Endodermal cell (in vitro differentiated cells): Measurements from ENCODE around the gene ATXN7L1. TPM values are rescaled to one million over a fixed set of nuclear protein-coding genes. Genes with fewer than 3 reads are reported as not detected.
A peak's percentile ranks its signal among the peaks of the same experiment; 100 is the strongest.

Source experiments
- DNase-seq: peaks from one replicate; pipeline ENCODE4 v3.0.0-alpha.2; 2017
- H3K27ac ChIP-seq: 2 replicates; pipeline ENCODE4 v1.5.1; 2013; ENCODE audit warnings: mild to moderate bottlenecking, low read depth, low read length, moderate library complexity
- H3K27me3 ChIP-seq: 2 replicates; pipeline ENCODE4 v1.6.1; 2013; ENCODE audit warnings: mild to moderate bottlenecking, low read length, moderate library complexity; ENCODE audit not compliant: insufficient read depth, control insufficient read depth, poor library complexity, severe bottlenecking
- H3K36me3 ChIP-seq: 2 replicates; pipeline ENCODE4 v1.7.0; 2013; ENCODE audit warnings: mild to moderate bottlenecking, low read length, moderate library complexity; ENCODE audit not compliant: control insufficient read depth, insufficient read depth
- H3K4me1 ChIP-seq: one replicate; pipeline ENCODE4 v1.7.0; 2013; ENCODE audit warnings: low read length; ENCODE audit not compliant: control insufficient read depth, insufficient read depth
- H3K4me3 ChIP-seq: 2 replicates; pipeline ENCODE4 v1.5.1; 2013; ENCODE audit warnings: mild to moderate bottlenecking, low read length, moderate library complexity
- H3K9ac ChIP-seq: 2 replicates; pipeline ENCODE4 v1.6.1; 2013; ENCODE audit warnings: mild to moderate bottlenecking, low read length, moderate library complexity; ENCODE audit not compliant: poor library complexity, severe bottlenecking; ENCODE audit errors: extremely low read depth
- H3K9me3 ChIP-seq: 2 replicates; pipeline ENCODE4 v1.6.1; 2013; ENCODE audit warnings: mild to moderate bottlenecking, low read length, moderate library complexity; ENCODE audit not compliant: control insufficient read depth
- H3K27ac Mint-ChIP-seq: 2 replicates; pipeline ENCODE4 v1.8.0; 2020; ENCODE audit warnings: mixed read lengths
- H3K27me3 Mint-ChIP-seq: 2 replicates; pipeline ENCODE4 v1.8.0; 2021; ENCODE audit warnings: mild to moderate bottlenecking, mixed read lengths; ENCODE audit not compliant: insufficient read depth
- H3K36me3 Mint-ChIP-seq: 2 replicates; pipeline ENCODE4 v1.8.0; 2020; ENCODE audit warnings: low read depth, mixed read lengths
- H3K4me1 Mint-ChIP-seq: 2 replicates; pipeline ENCODE4 v1.8.0; 2020; ENCODE audit warnings: mixed read lengths
- H3K4me3 Mint-ChIP-seq: 2 replicates; pipeline ENCODE4 v1.8.0; 2020; ENCODE audit warnings: mild to moderate bottlenecking, moderate library complexity, mixed read lengths
- H3K9me3 Mint-ChIP-seq: 2 replicates; pipeline ENCODE4 v1.8.0; 2020; ENCODE audit warnings: mild to moderate bottlenecking, mixed read lengths
- WGBS, 2 experiments: methylation state at CpG; one replicate each; pipeline versions ENCODE4 v1.1.5 to v1.1.7; 2013; ENCODE audit warnings: missing lambda C conversion rate in 2 of 2, mixed read lengths in 1 of 2; ENCODE audit not compliant: insufficient coverage in 1 of 2, insufficient read length in 1 of 2; 5-methylcytosine and 5-hydroxymethylcytosine counted together
- total RNA-seq, 2 donors: library from RNA; stranded (reverse); fragmentation: NEBNext Ultra II Directional in 1 of 2; extraction: Animal tissue kit (Norgen Biotek cat#: 25700) in 1 of 2; gene quantifications; 2 replicates in 1 of 2; 3 replicates in 1 of 2; pipeline ENCODE4 v1.2.1, GENCODE V29; 2021
- TF ChIP-seq, protein P1 (sequence below): fragments of 200-600 bp; sonication (generic); conservative IDR thresholded peaks from 2 replicates; pipeline ENCODE4 v1.5.0; 2021; ENCODE audit warnings: antibody characterized with exemption, mild to moderate bottlenecking

Gene ATXN7L1
- total RNA-seq, 2 donors from 2014 or later = 16.9 to 30.4 TPM

DNA sequence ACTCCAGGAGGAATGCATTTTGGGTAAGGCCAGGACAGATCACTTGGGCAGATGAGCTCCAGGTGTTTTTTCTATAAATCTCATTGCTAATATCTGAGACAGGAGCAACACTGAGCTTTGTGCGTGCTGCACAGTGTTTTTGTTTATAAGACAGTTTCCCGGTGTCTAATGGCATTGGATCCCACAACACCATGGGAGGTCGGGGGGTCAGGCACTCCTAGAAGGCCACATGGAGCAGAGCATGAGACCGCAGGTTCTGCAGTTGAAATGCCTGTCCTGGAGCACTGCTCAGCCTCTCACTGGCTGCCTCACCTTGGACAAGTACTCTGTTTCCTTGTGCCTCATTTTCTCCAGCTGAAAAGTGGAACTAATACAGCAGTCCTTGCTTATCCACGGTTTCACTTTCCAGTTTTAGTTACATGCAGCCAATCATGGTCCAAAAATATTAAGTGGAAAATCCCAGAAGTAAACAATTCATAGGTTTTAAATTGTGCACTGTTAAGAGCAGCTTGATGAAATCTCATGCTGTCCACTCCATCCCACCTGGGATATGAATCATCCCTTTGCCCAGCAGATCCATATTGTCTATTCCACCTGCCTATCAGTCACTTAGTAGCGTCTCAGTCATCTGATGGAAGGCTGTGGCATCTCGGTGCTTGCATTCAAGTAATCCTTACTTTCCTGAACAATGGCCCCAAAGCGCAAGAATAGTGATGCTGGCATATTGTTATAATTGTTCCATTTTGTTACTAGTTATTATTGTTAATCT lies 35.2 kb downstream of the ATXN7L1 start:
- WGBS, 2 experiments = 95 to 97% methylated on average over 6 to 8 of the region's 8 CpGs
- Histone ChIP-seq H3K27ac (no peak overlapping the region), H3K9me3 (no peaks in the 10 kb centered on the region), H3K9ac (no peak overlapping the region), H3K4me3 (no peak overlapping the region), H3K36me3 (peaks cover 5% of the 10 kb centered on the region), H3K27me3 (no peaks in the 10 kb centered on the region), H3K4me1 (peaks cover 3% of the 10 kb centered on the region)
- Mint-ChIP-seq H3K4me3 (no peak overlapping the region), H3K9me3 (no peaks in the 10 kb centered on the region), H3K27me3 (no peaks in the 10 kb centered on the region), H3K27ac (no peak overlapping the region), H3K4me1 (peaks cover 24% of the 10 kb centered on the region), H3K36me3 (peaks cover 12% of the 10 kb centered on the region)
- no peak for DNase-seq
- TF ChIP-seq, protein P1, sequence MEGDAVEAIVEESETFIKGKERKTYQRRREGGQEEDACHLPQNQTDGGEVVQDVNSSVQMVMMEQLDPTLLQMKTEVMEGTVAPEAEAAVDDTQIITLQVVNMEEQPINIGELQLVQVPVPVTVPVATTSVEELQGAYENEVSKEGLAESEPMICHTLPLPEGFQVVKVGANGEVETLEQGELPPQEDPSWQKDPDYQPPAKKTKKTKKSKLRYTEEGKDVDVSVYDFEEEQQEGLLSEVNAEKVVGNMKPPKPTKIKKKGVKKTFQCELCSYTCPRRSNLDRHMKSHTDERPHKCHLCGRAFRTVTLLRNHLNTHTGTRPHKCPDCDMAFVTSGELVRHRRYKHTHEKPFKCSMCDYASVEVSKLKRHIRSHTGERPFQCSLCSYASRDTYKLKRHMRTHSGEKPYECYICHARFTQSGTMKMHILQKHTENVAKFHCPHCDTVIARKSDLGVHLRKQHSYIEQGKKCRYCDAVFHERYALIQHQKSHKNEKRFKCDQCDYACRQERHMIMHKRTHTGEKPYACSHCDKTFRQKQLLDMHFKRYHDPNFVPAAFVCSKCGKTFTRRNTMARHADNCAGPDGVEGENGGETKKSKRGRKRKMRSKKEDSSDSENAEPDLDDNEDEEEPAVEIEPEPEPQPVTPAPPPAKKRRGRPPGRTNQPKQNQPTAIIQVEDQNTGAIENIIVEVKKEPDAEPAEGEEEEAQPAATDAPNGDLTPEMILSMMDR = no peak

DNA sequence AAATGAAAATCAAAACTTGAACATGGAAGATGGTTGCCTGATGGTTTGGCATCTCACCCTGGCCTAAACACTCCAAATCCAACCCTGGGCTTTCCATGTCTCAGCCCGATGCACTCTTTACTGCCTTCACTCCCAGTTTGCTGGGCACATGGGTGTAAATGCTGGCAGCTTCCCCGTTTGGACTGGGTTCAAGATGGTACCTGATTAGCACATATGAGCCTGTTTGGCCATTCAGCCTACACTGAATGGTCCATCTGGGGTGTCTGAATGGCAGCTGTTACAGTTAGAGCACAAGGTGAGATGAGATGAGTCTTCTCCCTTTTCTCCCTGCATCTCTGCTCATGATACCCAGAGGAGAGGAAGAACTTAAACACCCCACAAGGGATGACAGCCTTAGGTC lies 37.1 kb downstream of the ATXN7L1 start:
- TF ChIP-seq, protein P1 = no peak
- no peaks in the 10 kb centered on the region for H3K27me3 ChIP-seq
- H3K4me1 Mint-ChIP-seq = peaks cover 25% of the 10 kb centered on the region
- WGBS, 2 experiments = 89% methylated on average over 2 of the region's 2 CpGs
- no peak overlapping the region for H3K4me3 ChIP-seq
- DNase-seq = no peak
- peaks cover 3% of the 10 kb centered on the region for H3K4me1 ChIP-seq
- H3K9ac ChIP-seq = no peak overlapping the region
- no peaks in the 10 kb centered on the region for H3K36me3 ChIP-seq
- H3K27ac ChIP-seq = no peak overlapping the region
- no peak overlapping the region for H3K4me3 Mint-ChIP-seq
- H3K9me3 Mint-ChIP-seq = no peaks in the 10 kb centered on the region
- no peak overlapping the region for H3K27ac Mint-ChIP-seq
- H3K9me3 ChIP-seq = no peaks in the 10 kb centered on the region
- peaks cover 9% of the 10 kb centered on the region for H3K36me3 Mint-ChIP-seq
- no peaks in the 10 kb centered on the region for H3K27me3 Mint-ChIP-seq

DNA sequence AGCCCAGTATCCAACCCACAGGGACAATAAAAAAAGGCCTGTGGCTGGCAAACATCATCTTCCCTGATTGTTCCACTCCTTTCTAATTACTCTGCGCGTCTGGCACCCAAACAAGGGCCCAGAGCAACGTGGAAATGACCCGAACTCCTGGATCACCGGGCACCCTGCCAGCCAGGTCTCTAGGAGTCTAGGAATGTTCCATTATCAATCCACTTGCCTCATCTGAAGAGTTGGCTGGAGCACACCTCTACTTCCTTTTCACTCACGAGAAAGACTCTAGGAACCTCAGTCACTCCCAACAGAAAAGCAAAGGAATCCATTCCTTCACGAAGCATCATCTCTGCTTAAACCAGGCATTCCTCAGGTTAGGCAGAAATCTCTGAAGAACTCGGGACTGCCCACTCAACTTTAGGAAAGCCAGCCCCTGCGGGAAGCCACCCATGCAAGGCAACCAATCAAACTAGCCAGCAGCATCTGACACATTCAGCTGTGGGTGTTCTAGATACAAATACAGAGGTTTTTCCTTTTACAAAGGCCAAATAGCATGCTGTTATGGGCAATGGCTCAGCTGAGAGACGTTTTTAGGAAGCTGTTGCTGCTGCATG lies 37.7 kb downstream of the ATXN7L1 start:
- no peak for DNase-seq
- Histone ChIP-seq H3K9ac (no peak overlapping the region), H3K4me1 (peaks cover 3% of the 10 kb centered on the region), H3K27me3 (no peaks in the 10 kb centered on the region), H3K9me3 (no peaks in the 10 kb centered on the region), H3K27ac (no peak overlapping the region), H3K4me3 (no peak overlapping the region), H3K36me3 (no peaks in the 10 kb centered on the region)
- Mint-ChIP-seq H3K9me3 (no peaks in the 10 kb centered on the region), H3K27ac (peak overlapping the region; percentile 71), H3K36me3 (peaks cover 4% of the 10 kb centered on the region), H3K4me3 (no peak overlapping the region), H3K27me3 (no peaks in the 10 kb centered on the region), H3K4me1 (peaks cover 25% of the 10 kb centered on the region)
- 55 to 73% methylated on average over 3 to 10 of the region's 10 CpGs for WGBS, 2 experiments
- TF ChIP-seq, protein P1 = no peak
